ENCODE results near the gene RAB3GAP2. TPM values are rescaled to one million over a fixed set of nuclear protein-coding genes. Genes with fewer than 3 reads are reported as not detected.

The RAB3GAP2 gene
- polyA plus RNA-seq, 6 donors from 2014 or later: 21.3 to 39.5 (median 24.6) TPM

Other genes starting within 250 kb of the RAB3GAP2 start
- gene EPRS1, start 225.9 kb downstream of the RAB3GAP2 start, polyA plus RNA-seq (ENCODE audit: low read depth in 6 of 6): 10 to 100 TPM; 35.4 to 54.1 (median 38.4) TPM
- 10 to 100 TPM in 5 of 6 donors, 1 to 10 TPM in 1; 9.6 to 23.0 (median 18.4) TPM for gene BPNT1, start 182.7 kb downstream of the RAB3GAP2 start, polyA plus RNA-seq (ENCODE audit: low read depth in 6 of 6)
- 10 to 100 TPM; 51.3 to 61.5 (median 56.8) TPM for gene IARS2, start 178.3 kb downstream of the RAB3GAP2 start, polyA plus RNA-seq (ENCODE audit: low read depth in 6 of 6)

Measured in naive B cell (primary cell).